ENCODE measurements around the gene TMEM183A. TPM values are rescaled to one million over a fixed set of nuclear protein-coding genes. Genes with fewer than 3 reads are reported as not detected.
A peak's percentile ranks its signal among the peaks of the same experiment; 100 is the strongest.

Gene TMEM183A
- total and polyA plus RNA-seq, 9 of the 15 experiments (the other 6 are each of a cell fraction or from before 2014, with no cell fraction given): 23.4 to 190 (median 124) TPM

- TF ChIP-seq MECOM (CRISPR knock-in tag; IDR thresholded peaks at IDR 0.05): 0 out of 2 replicates have a peak, but pooled peaks have one; percentile 11
- TF ChIP-seq GATA2 (CRISPR knock-in tag; IDR thresholded peaks at IDR 0.05): peak; percentile 87
- TF ChIP-seq RAD21 (CRISPR knock-in tag; conservative IDR thresholded peaks at IDR 0.05 in 1 of 2, IDR thresholded peaks at IDR 0.05 in 1 of 2): peak in 1 of 2 experiments; percentile 62; a peak in 2 of 4 replicates
- TF ChIP-seq, protein P1, sequence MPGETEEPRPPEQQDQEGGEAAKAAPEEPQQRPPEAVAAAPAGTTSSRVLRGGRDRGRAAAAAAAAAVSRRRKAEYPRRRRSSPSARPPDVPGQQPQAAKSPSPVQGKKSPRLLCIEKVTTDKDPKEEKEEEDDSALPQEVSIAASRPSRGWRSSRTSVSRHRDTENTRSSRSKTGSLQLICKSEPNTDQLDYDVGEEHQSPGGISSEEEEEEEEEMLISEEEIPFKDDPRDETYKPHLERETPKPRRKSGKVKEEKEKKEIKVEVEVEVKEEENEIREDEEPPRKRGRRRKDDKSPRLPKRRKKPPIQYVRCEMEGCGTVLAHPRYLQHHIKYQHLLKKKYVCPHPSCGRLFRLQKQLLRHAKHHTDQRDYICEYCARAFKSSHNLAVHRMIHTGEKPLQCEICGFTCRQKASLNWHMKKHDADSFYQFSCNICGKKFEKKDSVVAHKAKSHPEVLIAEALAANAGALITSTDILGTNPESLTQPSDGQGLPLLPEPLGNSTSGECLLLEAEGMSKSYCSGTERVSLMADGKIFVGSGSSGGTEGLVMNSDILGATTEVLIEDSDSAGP (CRISPR knock-in tag; IDR thresholded peaks at IDR 0.05): no peak
- no peak for TF ChIP-seq KAT8 (IDR thresholded peaks at IDR 0.05; ENCODE audit: low read depth)
- TF ChIP-seq COPS2 (conservative IDR thresholded peaks at IDR 0.05): no peak
- no peak for TF ChIP-seq ZC3H8 (IDR thresholded peaks at IDR 0.05)
- TF ChIP-seq CTCF (IDR thresholded peaks at IDR 0.05 in 2 of 3, conservative IDR thresholded peaks at IDR 0.05 in 1 of 3; ENCODE audit: insufficient read depth in 2 of 3, low read depth in 1 of 3, low read length in 3 of 3): peak; percentile 73 to 91 (median 89)
- TF ChIP-seq SMAD1 (IDR thresholded peaks at IDR 0.05; ENCODE audit: low read depth, low read length, partially characterized antibody): no peak
- TF ChIP-seq XRCC3 (IDR thresholded peaks at IDR 0.05): no peak
- TF ChIP-seq NRF1 (conservative IDR thresholded peaks at IDR 0.05 in 1 of 2, IDR thresholded peaks at IDR 0.05 in 1 of 2): no peak
- peak; percentile 34; the same call in 1 of the 2 replicates for TF ChIP-seq NR2C1 (IDR thresholded peaks at IDR 0.05)
- no peak for TF ChIP-seq NR2C1 (tag; IDR thresholded peaks at IDR 0.05)
- no peak for TF ChIP-seq ZNF311 (CRISPR knock-in tag; IDR thresholded peaks at IDR 0.05)
- no peak for TF ChIP-seq ZNF217 (CRISPR knock-in tag; IDR thresholded peaks at IDR 0.05)
- peak; percentile 54; the same call in 1 of the 2 replicates for TF ChIP-seq ARID3A (IDR thresholded peaks at IDR 0.05; ENCODE audit: borderline replicate concordance, low read depth, low read length)
Measured at GRCh38 chr1:203031467-203031866, 24.3 kb downstream of the TMEM183A start (continued).
